Stimulated activated CD8-positive, alpha-beta memory T cell treated with anti-CD3 and anti-CD28 coated beads, Interleukin-7, amount 100 ng/mL, for 24 hours (primary cell): ENCODE results near the gene PIWIL4.
"Not testable (repeated sequence)": the region's sequence is repeated elsewhere in the genome, so short reads cannot be mapped to it uniquely, and the experiment has no call there.

Experiments
- DNase-seq: peaks from one replicate; pipeline ENCODE4 v3.0.0-alpha.2; 2020; ENCODE audit warnings: low read depth

The PIWIL4 gene

GRCh38 chr11:94549146-94549545 lies 18.0 kb upstream of the PIWIL4 start:
- no peak for DNase-seq

GRCh38 chr11:94550513-94550912 lies 16.7 kb upstream of the PIWIL4 start:
- DNase-seq = no peak

- DNase-seq = no peak
Measured at GRCh38 chr11:94553938-94554337, 13.2 kb upstream of the PIWIL4 start.

GRCh38 chr11:94555752-94556329 lies 11.3 kb upstream of the PIWIL4 start:
- not testable (repeated sequence) for DNase-seq

- DNase-seq = no peak
Measured at GRCh38 chr11:94557421-94557820, 9.7 kb upstream of the PIWIL4 start.

- no peak for DNase-seq
Measured at GRCh38 chr11:94557992-94558391, 9.2 kb upstream of the PIWIL4 start.

GRCh38 chr11:94558468-94558867 lies 8.7 kb upstream of the PIWIL4 start:
- no peak for DNase-seq

- DNase-seq = no peak
Measured at GRCh38 chr11:94558932-94559331, 8.2 kb upstream of the PIWIL4 start.

GRCh38 chr11:94559361-94559760 lies 7.8 kb upstream of the PIWIL4 start:
- DNase-seq = no peak

GRCh38 chr11:94560834-94561233 lies 6.3 kb upstream of the PIWIL4 start:
- DNase-seq = no peak

GRCh38 chr11:94563176-94563847 lies 3.9 kb upstream of the PIWIL4 start:
- DNase-seq = no peak

- no peak for DNase-seq
Measured at GRCh38 chr11:94563848-94564467, 3.2 kb upstream of the PIWIL4 start.

- no peak for DNase-seq
Measured at GRCh38 chr11:94568200-94568599, 1.0 kb downstream of the PIWIL4 start.

- no peak for DNase-seq
Measured at GRCh38 chr11:94568717-94569116, 1.5 kb downstream of the PIWIL4 start.

- not testable (repeated sequence) for DNase-seq
Measured at GRCh38 chr11:94572975-94573374, 5.8 kb downstream of the PIWIL4 start.

GRCh38 chr11:94574193-94574961 lies 7.2 kb downstream of the PIWIL4 start:
- no peak for DNase-seq

- no peak for DNase-seq
Measured at GRCh38 chr11:94576306-94576705, 9.1 kb downstream of the PIWIL4 start.

- no peak for DNase-seq
Measured at GRCh38 chr11:94577841-94578240, 10.7 kb downstream of the PIWIL4 start.

- DNase-seq = no peak
Measured at GRCh38 chr11:94581926-94582325, 14.8 kb downstream of the PIWIL4 start.

GRCh38 chr11:94583213-94583865 lies 16.2 kb downstream of the PIWIL4 start:
- no peak for DNase-seq

GRCh38 chr11:94583866-94584500 lies 16.8 kb downstream of the PIWIL4 start:
- no peak for DNase-seq

- DNase-seq = no peak
Measured at GRCh38 chr11:94584978-94585377, 17.8 kb downstream of the PIWIL4 start.
